ENCODE results near the gene ZKSCAN4.
A peak's percentile ranks its signal among the peaks of the same experiment; 100 is the strongest.

The ZKSCAN4 gene

DNA sequence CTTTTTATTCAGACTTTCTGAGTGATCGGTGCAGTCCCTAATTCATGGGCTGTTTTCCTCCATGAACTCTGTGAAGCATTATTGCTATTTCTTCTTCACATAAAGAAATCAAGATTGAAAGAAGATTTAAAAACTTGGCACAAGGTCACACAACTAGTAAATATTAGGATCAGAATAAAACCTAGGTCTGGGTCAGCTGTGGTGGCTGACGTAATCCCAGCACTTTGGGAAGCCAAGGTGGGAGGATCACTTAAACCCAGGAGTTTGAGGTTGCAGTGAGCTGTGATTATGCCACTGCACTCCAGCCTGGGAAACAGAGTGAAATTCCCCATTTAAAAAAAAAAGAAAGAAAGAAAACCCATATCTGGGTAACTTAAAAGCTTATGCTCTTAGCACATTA is 25.6 kb downstream of the ZKSCAN4 start:
- FAIRE-seq = no peak
- no peak for DNase-seq (ENCODE audit: insufficient read length, low spot score)

DNA sequence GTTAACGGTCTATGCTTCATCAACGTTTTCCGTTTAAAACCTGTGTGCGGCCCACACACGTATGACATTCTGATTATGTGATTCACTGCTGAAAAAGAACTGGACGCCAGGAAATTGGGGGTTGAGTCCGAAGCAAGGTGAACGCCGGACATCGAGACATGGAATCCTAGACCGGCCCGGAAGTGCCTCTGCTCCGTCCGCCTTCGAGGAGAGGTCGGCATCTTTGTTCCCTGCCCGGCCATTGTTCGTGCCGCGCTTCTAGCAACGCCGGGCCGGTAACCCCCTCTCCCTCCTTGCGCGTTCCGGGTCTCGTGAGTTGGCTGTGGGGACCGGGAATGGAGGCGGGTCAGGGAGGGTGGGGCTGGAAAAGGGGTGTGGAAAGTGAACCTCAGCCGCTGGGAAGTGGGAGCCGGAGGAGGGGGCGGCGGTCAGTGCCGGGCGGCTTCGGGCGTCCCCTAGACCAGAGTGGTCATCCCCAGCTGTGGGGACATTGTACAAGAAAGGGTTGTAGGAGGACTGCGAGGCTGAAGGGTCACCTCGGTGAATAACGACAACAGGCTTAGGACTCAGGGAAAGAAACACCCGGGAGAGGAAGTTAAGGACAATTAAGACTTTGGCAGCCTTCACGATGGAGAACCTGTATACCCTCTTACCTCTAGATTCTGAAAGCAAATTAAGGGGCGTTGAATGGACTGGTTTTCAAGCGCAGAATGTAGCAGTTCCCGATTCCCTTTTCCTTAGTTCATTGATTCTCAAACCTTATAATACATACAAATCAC is 26.8 kb downstream of the ZKSCAN4 start, which contains the start of gene ZSCAN9:
TSS of gene ZSCAN9 (plus strand) at position 220 of the 779 bp plus-strand sequence. CDS start 1,810 bp downstream, outside the sequence.
- TF ChIP-seq, protein P1, sequence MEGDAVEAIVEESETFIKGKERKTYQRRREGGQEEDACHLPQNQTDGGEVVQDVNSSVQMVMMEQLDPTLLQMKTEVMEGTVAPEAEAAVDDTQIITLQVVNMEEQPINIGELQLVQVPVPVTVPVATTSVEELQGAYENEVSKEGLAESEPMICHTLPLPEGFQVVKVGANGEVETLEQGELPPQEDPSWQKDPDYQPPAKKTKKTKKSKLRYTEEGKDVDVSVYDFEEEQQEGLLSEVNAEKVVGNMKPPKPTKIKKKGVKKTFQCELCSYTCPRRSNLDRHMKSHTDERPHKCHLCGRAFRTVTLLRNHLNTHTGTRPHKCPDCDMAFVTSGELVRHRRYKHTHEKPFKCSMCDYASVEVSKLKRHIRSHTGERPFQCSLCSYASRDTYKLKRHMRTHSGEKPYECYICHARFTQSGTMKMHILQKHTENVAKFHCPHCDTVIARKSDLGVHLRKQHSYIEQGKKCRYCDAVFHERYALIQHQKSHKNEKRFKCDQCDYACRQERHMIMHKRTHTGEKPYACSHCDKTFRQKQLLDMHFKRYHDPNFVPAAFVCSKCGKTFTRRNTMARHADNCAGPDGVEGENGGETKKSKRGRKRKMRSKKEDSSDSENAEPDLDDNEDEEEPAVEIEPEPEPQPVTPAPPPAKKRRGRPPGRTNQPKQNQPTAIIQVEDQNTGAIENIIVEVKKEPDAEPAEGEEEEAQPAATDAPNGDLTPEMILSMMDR (IDR thresholded peaks at IDR 0.05; ENCODE audit: insufficient read depth, missing control alignments) = no peak
- FAIRE-seq (no peak), DNase-seq (ENCODE audit: insufficient read length, low spot score) (no peak)

More for the DNA sequence above, 25.6 kb downstream of the ZKSCAN4 start:
- TF ChIP-seq, protein P1 (IDR thresholded peaks at IDR 0.05; ENCODE audit: insufficient read depth, missing control alignments) = no peak

DNA sequence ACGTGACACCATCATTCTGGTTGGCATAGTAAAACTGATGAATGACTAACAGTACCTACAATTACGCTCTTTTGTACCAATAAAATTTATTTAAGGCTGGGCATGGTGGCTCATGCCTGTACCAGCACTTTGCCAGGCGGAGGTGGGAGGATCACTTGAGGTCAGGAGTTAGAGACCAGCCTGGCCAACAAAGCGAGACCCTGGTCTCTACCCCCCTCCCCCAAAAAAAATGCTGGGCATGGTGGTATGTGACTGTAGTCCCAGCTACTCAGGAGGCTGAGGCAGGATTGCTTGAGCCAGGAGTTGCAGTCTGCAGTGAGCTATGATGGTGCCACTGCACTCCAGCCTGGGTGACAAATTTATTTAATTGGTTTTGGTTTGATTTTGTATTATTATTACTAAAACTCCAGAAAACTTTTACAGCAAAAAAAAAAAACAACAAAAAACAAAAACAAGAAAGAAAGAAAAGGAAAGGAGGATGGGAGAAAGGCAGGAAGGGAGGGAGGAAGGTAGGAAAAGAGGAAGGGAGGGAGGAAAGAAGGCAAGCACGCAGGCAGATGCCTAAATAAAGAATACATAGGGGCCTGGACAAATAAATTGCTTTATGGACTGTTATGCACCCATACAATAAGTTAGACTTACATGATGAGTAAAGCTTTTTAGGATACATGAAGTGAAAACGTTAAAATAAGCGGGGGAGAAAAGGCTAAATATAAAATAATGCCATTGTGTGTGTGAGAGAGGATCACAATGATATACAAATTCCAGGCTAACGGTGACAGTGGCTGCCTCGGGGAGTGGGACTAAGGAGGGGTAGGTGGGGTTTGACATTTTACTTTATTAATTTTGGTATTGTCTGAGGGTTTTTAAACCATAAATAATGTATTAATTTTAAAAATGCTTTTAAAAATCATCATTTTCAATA is 27.7 kb downstream of the ZKSCAN4 start:
- DNase-seq (ENCODE audit: insufficient read length, low spot score) (no peak), FAIRE-seq (no peak)
- TF ChIP-seq, protein P1 (IDR thresholded peaks at IDR 0.05; ENCODE audit: insufficient read depth, missing control alignments) = no peak

DNA sequence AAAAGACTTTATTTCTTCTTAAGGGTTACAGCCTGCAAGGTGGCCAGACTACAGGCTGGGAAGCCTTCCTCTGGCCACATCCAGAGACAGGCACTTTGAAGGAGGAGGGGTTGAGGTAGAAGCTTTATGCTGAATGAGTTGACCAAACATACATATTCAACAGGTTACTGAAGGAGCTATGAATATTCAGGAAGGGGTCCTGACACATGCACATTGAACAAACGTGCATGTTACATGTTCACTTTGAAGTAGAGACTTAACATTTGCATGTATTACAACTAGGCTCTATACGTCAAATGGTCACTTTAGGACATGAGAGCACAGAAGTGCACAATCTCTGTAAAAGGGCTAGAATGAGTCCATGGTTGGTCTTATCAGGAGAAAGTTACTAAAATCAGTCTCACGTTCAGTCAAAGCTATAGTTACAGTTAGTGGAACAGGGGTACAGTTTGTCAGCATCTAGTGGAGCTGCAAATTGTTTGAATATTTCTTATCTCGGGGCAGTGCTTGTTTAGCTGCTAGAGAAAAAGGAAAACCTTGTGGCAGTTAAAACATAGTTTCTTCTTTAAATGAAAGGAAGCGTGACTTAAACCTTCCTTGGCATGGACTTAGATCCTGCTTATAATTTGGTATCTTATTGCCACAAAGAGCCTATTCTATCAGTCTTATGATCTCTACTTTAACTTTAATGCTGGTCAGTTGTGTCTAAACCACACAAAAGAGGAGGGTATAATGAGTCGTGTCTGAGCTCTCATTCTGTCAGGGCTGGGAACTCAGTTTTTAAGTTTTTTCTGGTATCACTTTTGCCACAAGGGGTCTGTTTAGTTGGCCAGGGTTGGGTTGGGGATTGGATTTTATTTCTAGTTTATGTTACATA is 31.6 kb downstream of the ZKSCAN4 start:
- TF ChIP-seq, protein P1 (IDR thresholded peaks at IDR 0.05; ENCODE audit: insufficient read depth, missing control alignments) = no peak
- no peak for DNase-seq (ENCODE audit: insufficient read length, low spot score)
- no peak for FAIRE-seq

DNA sequence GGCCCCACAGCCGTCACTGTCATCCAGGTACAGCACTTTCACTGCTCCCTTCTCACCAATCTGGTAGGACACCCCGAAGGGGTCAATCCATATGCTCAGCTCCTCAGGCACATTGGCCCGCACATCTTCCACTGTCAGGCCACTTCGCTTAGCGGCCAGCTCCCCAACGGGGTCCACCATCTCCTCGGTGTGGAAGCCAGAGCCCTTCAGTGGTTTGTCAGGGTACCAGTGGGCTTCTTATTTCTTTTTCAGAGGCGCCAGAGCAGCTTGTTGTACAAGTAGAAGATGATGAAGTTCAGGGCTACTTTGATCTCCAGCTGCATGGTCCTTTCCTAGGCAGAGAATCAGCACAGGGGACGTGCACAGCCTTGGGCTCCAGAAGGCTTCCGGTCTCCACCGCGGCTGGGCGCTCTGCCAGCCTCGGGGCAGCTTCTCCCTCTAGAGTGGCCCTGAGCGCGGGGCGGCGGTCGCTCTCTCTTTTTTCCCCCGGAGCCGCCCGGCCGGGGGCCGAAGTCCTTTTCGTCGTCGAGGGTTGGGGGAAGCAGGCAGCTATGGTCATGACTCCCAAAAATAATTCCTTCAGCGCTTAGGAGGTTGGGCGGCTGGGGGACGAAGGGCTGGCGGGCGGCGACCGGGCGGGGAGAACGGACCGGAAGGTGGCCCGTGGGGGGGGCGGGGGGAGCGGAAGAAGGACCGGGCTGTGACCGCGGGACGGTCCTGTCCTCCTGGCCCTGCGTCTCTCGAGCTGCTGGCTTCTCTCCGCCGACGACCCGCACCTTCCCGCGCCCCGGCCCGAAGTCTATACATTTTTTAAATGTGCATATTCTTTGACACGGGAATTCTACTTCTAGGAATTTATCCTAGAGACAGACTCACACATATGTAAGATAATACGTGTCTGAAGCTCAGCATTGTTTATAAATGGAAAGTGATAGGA is 33.5 kb downstream of the ZKSCAN4 start:
- TF ChIP-seq, protein P1 (IDR thresholded peaks at IDR 0.05; ENCODE audit: insufficient read depth, missing control alignments) = no peak
- no peak for FAIRE-seq
- DNase-seq (ENCODE audit: insufficient read length, low spot score) = peak; percentile 47

DNA sequence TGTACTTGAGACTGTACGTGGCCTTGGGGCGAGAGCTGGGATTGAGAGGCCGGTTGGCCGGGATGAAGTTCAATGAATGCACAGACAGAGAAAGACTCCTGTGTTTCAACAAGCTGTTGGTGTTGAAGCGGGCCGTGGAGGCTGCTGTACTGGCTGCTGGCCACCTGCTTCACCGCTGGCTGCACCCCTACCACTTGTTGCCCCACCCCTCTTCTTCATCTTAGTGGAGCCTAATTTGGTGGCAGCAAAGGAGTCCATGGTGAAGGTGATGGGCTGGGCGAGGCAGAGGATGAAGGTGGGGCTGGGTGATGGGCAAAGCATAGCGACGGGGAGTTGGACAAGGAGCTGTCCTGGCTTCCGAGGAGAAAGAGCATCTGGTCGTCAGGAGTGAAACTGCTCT is 34.2 kb downstream of the ZKSCAN4 start:
- DNase-seq (ENCODE audit: insufficient read length, low spot score) (no peak), FAIRE-seq (no peak)
- TF ChIP-seq, protein P1 (IDR thresholded peaks at IDR 0.05; ENCODE audit: insufficient read depth, missing control alignments) = no peak
